Colonic mucosa (tissue), 4 donors: ENCODE results near the gene ZNF536. TPM values are rescaled to one million over a fixed set of nuclear protein-coding genes. Genes with fewer than 3 reads are reported as not detected.

Source experiments
- DNase-seq: peaks from one replicate; pipeline ENCODE4 v3.0.0-alpha.2; 2020
- H3K27ac ChIP-seq: fragments of 200-600 bp; one replicate; pipeline ENCODE4 v1.8.0; 2021
- H3K27me3 ChIP-seq: fragments of 200-600 bp; one replicate; pipeline ENCODE4 v1.8.0; 2021
- H3K36me3 ChIP-seq: fragments of 200-600 bp; one replicate; pipeline ENCODE4 v1.8.0; 2021
- H3K4me1 ChIP-seq: fragments of 200-600 bp; one replicate; pipeline ENCODE4 v1.8.0; 2021; ENCODE audit warnings: mild to moderate bottlenecking
- H3K4me3 ChIP-seq: fragments of 200-600 bp; one replicate; pipeline ENCODE4 v1.8.0; 2021
- H3K9ac ChIP-seq, 2 donors: one replicate each; pipeline ENCODE4 v1.7.0; 2013; ENCODE audit warnings: control low read depth in 2 of 2, low read depth in 2 of 2, low read length in 2 of 2
- H3K9me3 ChIP-seq: fragments of 200-600 bp; one replicate; pipeline ENCODE4 v1.8.0; 2021
- CTCF ChIP-seq: fragments of 200-600 bp; IDR thresholded peaks from one replicate; pipeline ENCODE4 v1.8.0; 2022; ENCODE audit warnings: antibody characterized with exemption, mild to moderate bottlenecking
- intact Hi-C: fragments of 100-400 bp; cut with DNase I; formaldehyde crosslinking; loops from one replicate; pipeline ENCODE4 v1.14.1; 2022
- total RNA-seq, 2 donors: library from RNA; stranded (reverse); fragmentation: NEBNext Ultra II Directional in 1 of 2; extraction: Animal tissue kit (Norgen Biotek cat#: 25700) in 1 of 2; gene quantifications; one replicate each; pipeline ENCODE4 v1.2.1, GENCODE V29; 2021
- donor health status: healthy.
- donor health status: DM: no; HTN: no; CAD: no.
- donor health status: DM: no; HTN: no; CAD: no.

ZNF536 gene
- total RNA-seq, 2 donors from 2014 or later, result 1.3 to 1.4 TPM

GRCh38 chr19:30361721-30362120 is 10.5 kb upstream of the ZNF536 start:
- Histone ChIP-seq H3K27me3 (no peaks in the 10 kb centered on the region), H3K9ac (no peak overlapping the region), H3K4me1 (no peaks in the 10 kb centered on the region), H3K4me3 (no peak overlapping the region), H3K9me3 (no peaks in the 10 kb centered on the region), H3K27ac (no peak overlapping the region), H3K36me3 (no peaks in the 10 kb centered on the region)
- no peak for TF ChIP-seq CTCF
- DNase-seq, result no peak
- intact Hi-C loops, result no loop called here

GRCh38 chr19:30362156-30362754 is 9.9 kb upstream of the ZNF536 start:
- no peak overlapping the region for H3K4me3 ChIP-seq

GRCh38 chr19:30363073-30363472 is 9.1 kb upstream of the ZNF536 start:
- Histone ChIP-seq H3K36me3 (no peaks in the 10 kb centered on the region), H3K9me3 (no peaks in the 10 kb centered on the region), H3K4me3 (no peak overlapping the region), H3K27ac (no peak overlapping the region), H3K4me1 (no peaks in the 10 kb centered on the region), H3K27me3 (no peaks in the 10 kb centered on the region), H3K9ac (no peak overlapping the region)
- intact Hi-C loops, result no loop called here
- DNase-seq, result no peak
- no peak for TF ChIP-seq CTCF

More at GRCh38 chr19:30362156-30362754, 9.9 kb upstream of the ZNF536 start:
- TF ChIP-seq CTCF, result no peak
- Histone ChIP-seq H3K27ac (no peak overlapping the region), H3K9me3 (no peaks in the 10 kb centered on the region), H3K4me1 (no peaks in the 10 kb centered on the region), H3K27me3 (no peaks in the 10 kb centered on the region), H3K9ac (no peak overlapping the region), H3K36me3 (no peaks in the 10 kb centered on the region)
- intact Hi-C loops, result no loop called here
- no peak for DNase-seq

- no peaks in the 10 kb centered on the region for H3K36me3 ChIP-seq
- no peak overlapping the region for H3K27ac ChIP-seq
- no peaks in the 10 kb centered on the region for H3K4me1 ChIP-seq
- DNase-seq, result no peak
- H3K9me3 ChIP-seq, result no peaks in the 10 kb centered on the region
- H3K27me3 ChIP-seq, result no peaks in the 10 kb centered on the region
- no peak for TF ChIP-seq CTCF
- intact Hi-C loops, result no loop called here
- no peak overlapping the region for H3K4me3 ChIP-seq
- H3K9ac ChIP-seq, result no peak overlapping the region
These were observed 7.1 kb upstream of the ZNF536 start for GRCh38 chr19:30364866-30365800.

- Histone ChIP-seq H3K4me3 (no peak overlapping the region), H3K36me3 (no peaks in the 10 kb centered on the region), H3K4me1 (no peaks in the 10 kb centered on the region), H3K9ac (no peak overlapping the region), H3K27ac (no peak overlapping the region), H3K27me3 (no peaks in the 10 kb centered on the region), H3K9me3 (no peaks in the 10 kb centered on the region)
- no peak for TF ChIP-seq CTCF
- no peak for DNase-seq
- intact Hi-C loops, result no loop called here
These were observed 5.9 kb upstream of the ZNF536 start for GRCh38 chr19:30366282-30366681.
